Suprapubic skin (tissue), 4 donors: Measurements from ENCODE around the gene ZNF280B. TPM values are rescaled to one million over a fixed set of nuclear protein-coding genes. Genes with fewer than 3 reads are reported as not detected.

Experiments
- DNase-seq, 2 donors: peaks; one replicate each; pipeline ENCODE4 v3.0.0-alpha.2; 2019; ENCODE audit warnings: low spot score in 2 of 2
- H3K27ac ChIP-seq: fragments of 200-600 bp; sonication (generic); one replicate; pipeline ENCODE4 v1.5.1; 2019
- H3K27me3 ChIP-seq: fragments of 200-600 bp; sonication (generic); one replicate; pipeline ENCODE4 v1.5.1; 2019
- H3K36me3 ChIP-seq: fragments of 200-600 bp; sonication (generic); one replicate; pipeline ENCODE4 v1.5.1; 2019
- H3K4me1 ChIP-seq: fragments of 200-600 bp; sonication (generic); one replicate; pipeline ENCODE4 v1.5.1; 2019
- H3K4me3 ChIP-seq: fragments of 200-600 bp; sonication (generic); one replicate; pipeline ENCODE4 v1.5.1; 2019; ENCODE audit warnings: mild to moderate bottlenecking
- H3K9me3 ChIP-seq: fragments of 200-600 bp; sonication (generic); one replicate; pipeline ENCODE4 v1.5.1; 2019
- EP300 ChIP-seq: sonication (generic); formaldehyde crosslinking; IDR thresholded peaks from one replicate; pipeline ENCODE4 v1.6.1; 2017; ENCODE audit warnings: antibody characterized with exemption
- POLR2A ChIP-seq, 2 donors: fragments of 450-650 bp; IDR thresholded peaks; one replicate each; pipeline ENCODE4 v1.6.1; 2017; ENCODE audit warnings: antibody characterized with exemption in 2 of 2, mild to moderate bottlenecking in 2 of 2, moderate library complexity in 2 of 2
- POLR2AphosphoS5 ChIP-seq, 3 donors: sonication (generic); formaldehyde crosslinking; IDR thresholded peaks; one replicate each; pipeline ENCODE4 v1.6.1; 2017; ENCODE audit warnings: antibody characterized with exemption in 3 of 3
- WGBS: methylation state at CpG from one replicate; pipeline ENCODE4 v1.1.5; 2018; 5-methylcytosine and 5-hydroxymethylcytosine counted together
- total RNA-seq, 4 donors: library from RNA; depleted of rRNA; stranded (reverse); fragments of >200 nt; gene quantifications; one replicate each; pipeline ENCODE4 v1.1.0, GENCODE V29; 2016
- TF ChIP-seq, protein P1 (sequence below), 2 donors: fragments of 200-600 bp in 1 of 2; fragments of 450-650 bp in 1 of 2; sonication (generic) in 1 of 2; IDR thresholded peaks; one replicate each; pipeline ENCODE4 v1.5.1; 2016 to 2019; ENCODE audit warnings: antibody characterized with exemption in 2 of 2, mild to moderate bottlenecking in 1 of 2, moderate library complexity in 1 of 2

Gene ZNF280B
- total RNA-seq, 4 donors from 2014 or later, result 0.08 to 0.55 (median 0.26) TPM; not detected in 1

DNA sequence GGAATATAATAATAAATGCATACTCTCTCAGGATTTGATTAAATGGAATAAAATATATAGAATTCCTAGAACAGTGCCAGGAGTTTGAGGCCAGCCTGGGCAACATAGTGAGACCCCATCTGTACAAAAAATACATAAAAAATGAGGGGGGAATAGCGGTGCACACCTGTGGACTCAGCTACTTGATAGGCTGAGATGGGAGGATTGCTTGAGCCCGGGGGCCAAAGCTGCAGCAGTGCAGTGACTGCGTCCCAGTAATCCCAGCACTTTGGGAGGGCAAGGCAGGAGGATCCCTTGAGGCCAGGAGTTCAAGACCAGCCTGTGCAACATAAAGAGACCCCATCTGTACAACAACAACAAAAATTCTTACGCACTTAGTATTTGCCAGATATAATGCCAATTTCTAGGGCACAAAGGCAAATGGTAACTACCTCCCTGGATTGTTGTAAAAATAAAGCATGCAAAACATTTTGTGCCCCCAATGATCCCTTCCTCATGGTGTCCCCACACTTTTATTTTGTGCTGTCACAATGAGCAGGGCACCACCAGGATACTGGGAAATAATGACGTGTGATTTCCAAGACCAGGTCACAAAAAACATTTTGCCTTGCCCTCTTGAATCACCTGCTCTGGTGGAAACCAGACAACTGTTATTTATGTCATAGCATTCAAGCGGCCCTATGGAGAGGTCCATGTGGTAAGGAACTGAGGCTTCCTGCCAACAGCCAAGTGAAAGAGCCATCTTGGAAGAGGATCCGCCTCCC, 29.9 kb upstream of the ZNF280B start:
- 72% methylated on average over 7 of the region's 7 CpGs for WGBS
- H3K27me3 ChIP-seq, result peaks cover 8% of the 10 kb centered on the region
- DNase-seq, result no peak
- no peaks in the 10 kb centered on the region for H3K36me3 ChIP-seq
- TF ChIP-seq, protein P1, sequence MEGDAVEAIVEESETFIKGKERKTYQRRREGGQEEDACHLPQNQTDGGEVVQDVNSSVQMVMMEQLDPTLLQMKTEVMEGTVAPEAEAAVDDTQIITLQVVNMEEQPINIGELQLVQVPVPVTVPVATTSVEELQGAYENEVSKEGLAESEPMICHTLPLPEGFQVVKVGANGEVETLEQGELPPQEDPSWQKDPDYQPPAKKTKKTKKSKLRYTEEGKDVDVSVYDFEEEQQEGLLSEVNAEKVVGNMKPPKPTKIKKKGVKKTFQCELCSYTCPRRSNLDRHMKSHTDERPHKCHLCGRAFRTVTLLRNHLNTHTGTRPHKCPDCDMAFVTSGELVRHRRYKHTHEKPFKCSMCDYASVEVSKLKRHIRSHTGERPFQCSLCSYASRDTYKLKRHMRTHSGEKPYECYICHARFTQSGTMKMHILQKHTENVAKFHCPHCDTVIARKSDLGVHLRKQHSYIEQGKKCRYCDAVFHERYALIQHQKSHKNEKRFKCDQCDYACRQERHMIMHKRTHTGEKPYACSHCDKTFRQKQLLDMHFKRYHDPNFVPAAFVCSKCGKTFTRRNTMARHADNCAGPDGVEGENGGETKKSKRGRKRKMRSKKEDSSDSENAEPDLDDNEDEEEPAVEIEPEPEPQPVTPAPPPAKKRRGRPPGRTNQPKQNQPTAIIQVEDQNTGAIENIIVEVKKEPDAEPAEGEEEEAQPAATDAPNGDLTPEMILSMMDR (IDR thresholded peaks at IDR 0.05), result no peak
- TF ChIP-seq POLR2AphosphoS5 (IDR thresholded peaks at IDR 0.05), result no peak
- TF ChIP-seq EP300, result no peak
- TF ChIP-seq POLR2A (IDR thresholded peaks at IDR 0.05), result no peak
- no peaks in the 10 kb centered on the region for H3K9me3 ChIP-seq
- H3K27ac ChIP-seq, result no peak overlapping the region
- no peaks in the 10 kb centered on the region for H3K4me1 ChIP-seq
- H3K4me3 ChIP-seq, result no peak overlapping the region

DNA sequence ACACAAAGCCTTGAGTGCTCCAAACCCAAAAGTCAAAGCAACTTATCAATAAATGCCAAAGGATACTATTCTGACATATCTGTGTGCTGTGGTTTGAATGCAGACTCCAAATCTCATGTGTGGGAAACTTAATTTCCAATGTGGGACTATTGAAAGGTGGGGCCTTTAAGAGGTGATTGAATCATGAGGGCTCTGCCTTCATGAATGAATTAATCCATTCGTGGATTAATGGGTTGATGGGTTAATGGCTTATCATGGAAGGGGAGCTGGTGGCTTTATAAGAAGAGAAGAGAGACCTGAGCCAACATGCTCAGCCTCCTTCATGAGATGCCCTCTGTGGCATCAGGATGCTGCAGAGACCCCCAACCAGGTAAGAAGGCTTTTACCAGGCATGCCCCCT, 28.4 kb upstream of the ZNF280B start:
- H3K9me3 ChIP-seq, result no peaks in the 10 kb centered on the region
- no peaks in the 10 kb centered on the region for H3K4me1 ChIP-seq
- WGBS, result 36% methylated on average over 1 of the region's 1 CpG
- H3K36me3 ChIP-seq, result no peaks in the 10 kb centered on the region
- H3K27me3 ChIP-seq, result peaks cover 9% of the 10 kb centered on the region
- no peak overlapping the region for H3K4me3 ChIP-seq
- no peak overlapping the region for H3K27ac ChIP-seq
- no peak for TF ChIP-seq EP300
- TF ChIP-seq, protein P1 (IDR thresholded peaks at IDR 0.05), result no peak
- TF ChIP-seq POLR2A (IDR thresholded peaks at IDR 0.05), result no peak
- no peak for TF ChIP-seq POLR2AphosphoS5 (IDR thresholded peaks at IDR 0.05)
- no peak for DNase-seq

DNA sequence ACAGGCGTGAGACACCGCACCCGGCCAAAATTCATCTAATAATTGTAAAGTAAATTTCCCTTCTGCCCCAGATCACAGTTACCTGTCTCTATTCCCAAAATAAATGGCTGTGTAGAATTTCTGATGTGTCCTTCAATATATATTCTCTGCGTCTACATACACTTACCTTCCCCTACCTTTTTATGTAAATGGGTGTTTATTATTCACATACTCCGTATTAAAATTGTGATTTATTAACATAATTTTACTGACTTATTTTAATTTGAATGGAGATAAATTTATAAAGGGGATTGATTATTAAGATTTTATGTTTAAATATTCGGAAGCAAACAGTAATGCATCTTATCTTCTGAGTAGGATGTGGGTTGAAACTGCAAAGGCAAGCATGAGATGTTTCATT, 28.0 kb upstream of the ZNF280B start:
- 86% methylated on average over 6 of the region's 6 CpGs for WGBS
- no peak overlapping the region for H3K4me3 ChIP-seq
- H3K27me3 ChIP-seq, result peaks cover 12% of the 10 kb centered on the region
- no peak overlapping the region for H3K27ac ChIP-seq
- TF ChIP-seq, protein P1 (IDR thresholded peaks at IDR 0.05), result no peak
- TF ChIP-seq EP300 (no peak), POLR2A (IDR thresholded peaks at IDR 0.05) (no peak), POLR2AphosphoS5 (IDR thresholded peaks at IDR 0.05) (no peak)
- no peaks in the 10 kb centered on the region for H3K4me1 ChIP-seq
- H3K36me3 ChIP-seq, result no peaks in the 10 kb centered on the region
- no peak for DNase-seq
- H3K9me3 ChIP-seq, result no peaks in the 10 kb centered on the region

DNA sequence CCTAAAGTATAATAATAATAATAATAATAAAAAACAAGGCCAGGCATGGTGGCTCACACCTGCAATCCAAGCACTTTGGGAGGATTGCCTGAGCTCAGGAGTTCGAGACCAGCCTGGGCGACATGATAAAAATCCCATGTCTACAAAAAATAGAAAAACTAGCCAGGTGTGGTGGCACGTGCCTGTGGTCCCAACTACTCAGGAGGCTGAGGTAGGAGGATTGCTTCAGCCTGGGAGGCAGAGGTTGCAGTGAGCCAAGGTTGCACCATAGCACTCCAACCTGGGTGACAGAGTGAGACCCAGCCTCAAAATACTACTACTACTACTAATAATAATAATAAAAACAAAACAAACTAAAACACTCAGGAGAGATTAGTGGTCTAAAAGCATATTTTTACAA, 27.1 kb upstream of the ZNF280B start:
- WGBS, result 84% methylated on average over 3 of the region's 3 CpGs
- H3K4me1 ChIP-seq, result no peaks in the 10 kb centered on the region
- no peak overlapping the region for H3K27ac ChIP-seq
- no peak overlapping the region for H3K4me3 ChIP-seq
- no peak for DNase-seq
- no peaks in the 10 kb centered on the region for H3K36me3 ChIP-seq
- no peak for TF ChIP-seq EP300
- TF ChIP-seq POLR2A (IDR thresholded peaks at IDR 0.05), result no peak
- no peak for TF ChIP-seq POLR2AphosphoS5 (IDR thresholded peaks at IDR 0.05)
- TF ChIP-seq, protein P1 (IDR thresholded peaks at IDR 0.05), result no peak
- H3K27me3 ChIP-seq, result peaks cover 9% of the 10 kb centered on the region
- H3K9me3 ChIP-seq, result no peaks in the 10 kb centered on the region

DNA sequence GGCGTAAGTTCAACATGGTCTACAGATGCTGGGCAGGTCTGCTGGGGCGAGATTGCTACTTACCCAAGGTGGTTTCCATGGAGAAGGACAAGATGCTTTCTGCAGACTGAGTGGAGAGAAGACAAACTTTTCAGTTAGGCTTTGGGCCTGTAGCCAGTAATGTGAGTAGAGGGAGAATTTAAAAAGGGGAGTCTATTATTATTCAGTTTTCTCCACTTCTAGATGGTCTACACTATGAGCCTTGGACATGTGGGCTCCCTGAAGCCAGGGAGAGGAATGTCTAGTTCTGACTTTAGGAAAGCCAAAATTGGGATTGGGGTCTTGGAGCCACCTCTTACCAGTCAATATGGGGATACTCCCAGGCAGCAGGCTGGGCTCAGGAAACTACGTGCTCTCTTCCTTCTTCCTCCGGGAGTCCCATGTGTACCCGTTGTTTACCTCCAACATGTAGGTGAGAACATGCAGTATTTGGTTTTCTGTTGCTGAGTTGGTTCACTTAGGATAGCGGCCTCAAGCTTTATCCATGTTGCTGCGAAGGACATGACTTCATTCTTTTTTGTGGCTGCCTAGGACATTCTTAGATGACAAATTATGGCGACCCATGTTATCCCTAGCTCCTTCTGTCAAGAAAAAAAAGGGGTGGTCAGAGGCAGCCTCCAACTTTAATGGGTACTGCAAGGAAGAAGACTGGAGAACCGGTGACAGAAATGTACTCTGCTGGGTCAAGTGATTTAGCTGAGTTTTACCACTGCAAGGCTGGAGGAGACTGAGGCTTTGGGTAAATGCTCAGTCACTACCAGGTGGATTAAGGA, 26.3 kb upstream of the ZNF280B start:
- no peak overlapping the region for H3K4me3 ChIP-seq
- DNase-seq, result no peak
- peaks cover 9% of the 10 kb centered on the region for H3K27me3 ChIP-seq
- TF ChIP-seq, protein P1 (IDR thresholded peaks at IDR 0.05), result no peak
- TF ChIP-seq EP300 (no peak), POLR2AphosphoS5 (IDR thresholded peaks at IDR 0.05) (no peak), POLR2A (IDR thresholded peaks at IDR 0.05) (no peak)
- no peak overlapping the region for H3K27ac ChIP-seq
- WGBS, result 87% methylated on average over 9 of the region's 9 CpGs
- H3K36me3 ChIP-seq, result no peaks in the 10 kb centered on the region
- H3K9me3 ChIP-seq, result no peaks in the 10 kb centered on the region
- H3K4me1 ChIP-seq, result no peaks in the 10 kb centered on the region
